Stimulated activated CD8-positive, alpha-beta memory T cell treated with anti-CD3 and anti-CD28 coated beads, Interleukin-7, amount 100 ng/mL, for 4 hours (primary cell): ENCODE results near the gene CDAN1.
"Not testable (repeated sequence)": the region's sequence is repeated elsewhere in the genome, so short reads cannot be mapped to it uniquely, and the experiment has no call there.

Source experiments
- DNase-seq, 2 donors: peaks; one replicate each; pipeline ENCODE4 v3.0.0-alpha.2; 2020; ENCODE audit warnings: low read depth in 2 of 2

Gene CDAN1

DNA sequence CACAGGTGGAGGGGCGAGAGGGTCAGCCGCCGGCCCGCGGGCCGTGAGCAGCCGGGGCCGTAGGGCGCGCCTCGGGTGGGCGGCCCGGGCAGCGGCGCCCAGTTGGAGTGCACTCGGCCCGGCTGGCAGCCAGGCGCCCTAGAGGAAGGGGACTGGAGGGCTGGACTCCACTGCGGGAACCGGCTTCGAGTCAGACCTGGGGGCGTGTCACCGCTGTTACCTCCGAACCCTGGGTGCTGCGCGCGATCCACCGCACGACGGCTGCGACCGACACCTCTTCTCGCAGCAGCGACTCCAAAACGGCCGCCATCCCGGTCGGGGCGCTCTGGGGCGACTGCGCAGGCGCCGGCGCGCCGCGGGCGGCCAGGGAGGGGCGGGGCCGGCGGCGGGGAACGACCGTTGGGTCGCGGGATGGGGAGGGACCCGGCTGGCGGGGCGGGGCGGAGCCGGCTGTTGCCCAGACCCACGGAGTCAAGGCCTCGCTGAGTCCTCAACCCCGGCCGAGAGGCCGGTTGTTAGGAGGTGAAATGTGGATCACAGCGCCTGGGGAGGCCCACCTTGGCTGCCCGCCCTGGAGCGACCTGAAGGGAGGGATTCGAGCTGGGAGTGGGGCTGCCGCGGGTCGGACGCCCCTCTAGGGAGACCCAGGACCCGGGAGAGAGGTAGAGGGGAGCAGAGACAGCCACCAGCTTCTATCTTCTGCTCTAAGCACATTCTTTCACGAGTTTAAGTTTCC is at the start of gene CDAN1:
Gene CDAN1 (minus strand): TSS at position 336 of the 736 bp plus-strand sequence. CDS start 26 bp downstream, at position 310.
- peak; percentile 75 to 90 for DNase-seq

- no peak for DNase-seq
Observed at GRCh38 chr15:42785569-42785968, 48.6 kb upstream of the CDAN1 start.

- no peak for DNase-seq
Observed at GRCh38 chr15:42784705-42785104, 47.8 kb upstream of the CDAN1 start.

- DNase-seq: no peak
Observed at GRCh38 chr15:42782716-42783115, 45.8 kb upstream of the CDAN1 start.

- DNase-seq: no peak
Observed at GRCh38 chr15:42775416-42775815, 38.5 kb upstream of the CDAN1 start.

GRCh38 chr15:42772901-42773300 is 36.0 kb upstream of the CDAN1 start:
- no peak for DNase-seq

DNA sequence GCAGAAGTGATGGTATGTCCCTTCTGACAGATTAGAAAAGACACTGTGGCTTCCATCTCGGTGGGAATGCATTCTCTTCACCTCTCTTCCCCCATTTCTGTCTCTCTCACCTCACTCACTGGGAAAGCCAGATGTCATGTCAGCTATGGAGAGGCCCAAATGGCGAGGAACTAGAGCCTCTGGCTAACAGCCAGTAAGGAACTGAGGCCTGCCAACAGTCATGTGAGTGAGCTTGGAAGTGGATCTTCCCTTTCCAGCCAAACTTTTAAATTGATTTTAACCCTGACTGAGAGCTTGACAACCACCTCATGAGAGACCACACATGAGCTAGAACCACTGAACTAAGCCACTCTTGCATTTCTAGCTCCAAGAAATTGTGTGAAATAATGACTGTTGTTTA is 35.2 kb upstream of the CDAN1 start:
- DNase-seq: no peak

GRCh38 chr15:42766109-42766508 is 29.2 kb upstream of the CDAN1 start:
- DNase-seq: not testable (repeated sequence)

DNA sequence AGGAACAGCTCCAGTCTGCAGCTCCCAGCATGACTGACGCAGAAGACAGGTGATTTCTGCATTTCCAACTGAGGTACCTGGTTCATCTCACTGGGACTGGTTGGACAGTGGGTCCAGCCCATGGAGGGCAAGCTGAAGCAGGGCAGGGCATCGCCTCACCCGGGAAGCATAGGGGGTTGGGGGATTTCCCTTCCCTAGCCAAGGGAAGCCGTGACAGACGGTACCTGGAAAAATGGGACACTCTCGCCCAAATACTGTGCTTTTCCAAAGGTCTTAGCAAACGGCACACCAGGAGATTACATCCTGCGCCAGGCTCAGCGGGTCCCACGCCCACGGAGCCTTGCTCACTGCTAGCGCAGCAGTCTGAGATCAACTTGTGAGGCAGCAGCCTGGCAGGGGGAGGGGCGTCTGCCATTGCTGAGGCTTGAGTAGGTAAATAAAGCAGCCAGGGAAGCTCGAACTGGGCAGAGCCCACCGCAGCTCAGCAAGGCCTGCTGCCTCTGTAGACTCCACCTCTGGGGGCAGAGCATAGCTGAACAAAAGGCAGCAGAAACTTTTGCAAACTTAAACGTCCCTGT is 27.3 kb upstream of the CDAN1 start:
- not testable (repeated sequence) for DNase-seq

- not testable (repeated sequence) for DNase-seq
Observed at GRCh38 chr15:42761813-42762212, 24.9 kb upstream of the CDAN1 start.

GRCh38 chr15:42760759-42761158 is 23.8 kb upstream of the CDAN1 start:
- DNase-seq: no peak

DNA sequence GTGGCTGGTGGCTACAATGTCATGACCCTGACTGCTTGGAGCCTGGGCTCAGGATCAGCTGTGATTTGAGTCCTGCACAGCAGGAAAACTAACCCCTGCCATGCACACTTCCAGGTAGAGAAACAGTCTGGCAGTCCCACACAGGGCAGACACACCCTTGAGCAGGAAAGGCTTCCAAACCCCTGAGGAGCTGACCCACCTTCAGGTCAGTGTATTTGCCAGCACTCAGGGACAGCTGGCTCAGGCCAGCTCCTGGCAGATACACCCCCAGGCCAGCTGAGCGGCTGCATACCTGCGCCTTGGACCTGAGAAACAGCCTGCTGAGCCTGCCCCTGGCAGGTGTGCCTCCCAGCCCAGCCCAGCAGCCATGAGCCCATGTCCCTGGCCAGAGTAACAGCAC is 22.2 kb upstream of the CDAN1 start:
- DNase-seq: no peak

GRCh38 chr15:42750306-42750705 is 13.4 kb upstream of the CDAN1 start:
- no peak for DNase-seq

DNA sequence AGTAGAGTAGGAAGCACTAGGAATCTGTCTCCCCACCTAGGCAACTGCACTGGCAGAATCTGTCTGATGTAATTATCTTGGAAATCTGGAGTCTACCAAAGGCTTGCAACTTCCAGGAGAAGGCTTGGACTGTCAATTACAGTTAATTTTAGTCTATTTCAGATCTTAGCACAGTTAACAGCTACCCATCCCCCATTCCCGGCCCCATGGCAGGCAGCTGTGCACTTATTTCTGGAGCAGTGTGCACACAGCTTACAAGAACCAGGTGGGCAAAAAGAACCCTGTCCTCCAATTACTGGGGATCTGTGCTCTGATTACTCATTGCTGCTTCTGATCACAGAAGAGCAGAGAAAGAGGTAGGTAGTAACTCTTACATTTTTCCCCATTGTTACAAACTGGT is 12.3 kb upstream of the CDAN1 start:
- no peak for DNase-seq

DNA sequence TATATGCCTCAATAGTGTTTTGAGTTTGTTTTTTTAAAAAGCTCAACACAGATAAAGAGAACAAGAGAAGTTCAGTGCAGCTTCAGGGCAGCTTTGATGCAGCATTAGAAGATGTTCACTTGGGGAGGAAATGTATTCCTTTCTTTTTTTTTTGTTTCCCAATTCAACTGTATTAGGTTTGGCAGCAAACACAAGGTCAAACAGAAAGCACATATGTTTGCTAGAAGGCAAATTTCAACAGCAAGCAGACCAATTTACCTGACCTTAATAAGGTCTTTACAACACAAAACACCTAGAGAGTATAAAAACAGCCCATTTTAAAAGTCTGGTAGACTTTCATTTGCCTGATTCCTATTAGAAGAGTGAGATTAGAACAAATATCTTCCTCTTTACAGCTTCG is 7.3 kb upstream of the CDAN1 start:
- no peak for DNase-seq

DNA sequence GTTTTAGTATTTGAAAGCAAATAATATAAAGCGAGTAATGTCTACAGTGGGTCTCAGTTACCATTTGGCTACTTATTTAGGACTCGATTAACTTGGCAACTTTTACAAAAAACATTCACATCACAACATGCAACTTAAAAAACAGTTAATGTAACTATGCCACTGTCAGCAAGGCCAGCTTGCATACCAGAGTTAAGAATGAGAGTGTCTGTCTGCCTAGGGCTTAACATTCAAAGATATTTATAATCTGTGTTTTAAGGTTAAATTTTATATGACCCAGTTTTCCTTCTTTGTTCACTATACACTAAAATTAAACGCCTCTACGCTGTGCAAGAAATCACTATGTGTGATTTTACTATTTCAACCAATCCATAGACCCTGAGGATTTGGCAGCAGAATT is 5.2 kb upstream of the CDAN1 start:
- no peak for DNase-seq

GRCh38 chr15:42741710-42742109 is 4.8 kb upstream of the CDAN1 start:
- no peak for DNase-seq

- DNase-seq: no peak
Observed at GRCh38 chr15:42737529-42738328, 801 bp upstream of the CDAN1 start.

DNA sequence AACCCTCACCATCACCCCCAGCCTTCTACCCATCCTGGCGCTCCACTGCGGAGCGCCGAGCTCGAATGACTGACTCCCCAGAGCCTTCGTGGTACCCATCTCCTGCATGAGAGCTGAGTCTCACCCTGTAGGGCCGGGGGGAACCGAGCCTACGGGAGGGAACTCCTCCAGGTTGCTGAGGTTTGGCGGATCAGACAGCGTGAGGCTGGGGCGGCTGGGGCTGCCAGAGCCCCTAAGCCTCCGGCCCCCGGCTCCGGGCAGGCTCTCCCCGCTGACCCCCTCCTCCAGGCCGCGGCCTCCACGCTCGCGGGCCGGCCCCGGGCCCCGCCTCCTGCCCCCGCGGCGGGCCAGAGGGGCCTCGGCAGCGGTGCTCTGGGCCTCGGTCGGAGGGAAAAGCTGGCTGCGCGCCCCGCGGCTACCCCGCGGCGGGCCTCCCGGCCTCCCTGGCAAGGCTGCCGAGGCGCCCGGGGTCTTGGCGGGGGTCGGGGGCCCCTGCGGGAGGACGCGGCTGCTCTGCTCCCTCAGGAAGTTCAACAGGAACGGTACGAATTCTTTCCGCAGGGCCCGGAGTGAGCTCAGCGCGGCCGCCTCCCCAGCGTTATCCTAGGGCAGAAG is 643 bp downstream of the CDAN1 start:
- DNase-seq: no peak

GRCh38 chr15:42735382-42736165 is 1.4 kb downstream of the CDAN1 start:
- DNase-seq: no peak

- no peak for DNase-seq
Observed at GRCh38 chr15:42734076-42734672, 2.8 kb downstream of the CDAN1 start.
